Measurements from ENCODE around the gene ERGIC1. TPM values are rescaled to one million over a fixed set of nuclear protein-coding genes. Genes with fewer than 3 reads are reported as not detected.

Gene ERGIC1
- total and polyA plus RNA-seq, 2 of the 13 experiments (the other 11 are each of a cell fraction or from before 2014, with no cell fraction given), result 78.5 to 184 TPM

DNA sequence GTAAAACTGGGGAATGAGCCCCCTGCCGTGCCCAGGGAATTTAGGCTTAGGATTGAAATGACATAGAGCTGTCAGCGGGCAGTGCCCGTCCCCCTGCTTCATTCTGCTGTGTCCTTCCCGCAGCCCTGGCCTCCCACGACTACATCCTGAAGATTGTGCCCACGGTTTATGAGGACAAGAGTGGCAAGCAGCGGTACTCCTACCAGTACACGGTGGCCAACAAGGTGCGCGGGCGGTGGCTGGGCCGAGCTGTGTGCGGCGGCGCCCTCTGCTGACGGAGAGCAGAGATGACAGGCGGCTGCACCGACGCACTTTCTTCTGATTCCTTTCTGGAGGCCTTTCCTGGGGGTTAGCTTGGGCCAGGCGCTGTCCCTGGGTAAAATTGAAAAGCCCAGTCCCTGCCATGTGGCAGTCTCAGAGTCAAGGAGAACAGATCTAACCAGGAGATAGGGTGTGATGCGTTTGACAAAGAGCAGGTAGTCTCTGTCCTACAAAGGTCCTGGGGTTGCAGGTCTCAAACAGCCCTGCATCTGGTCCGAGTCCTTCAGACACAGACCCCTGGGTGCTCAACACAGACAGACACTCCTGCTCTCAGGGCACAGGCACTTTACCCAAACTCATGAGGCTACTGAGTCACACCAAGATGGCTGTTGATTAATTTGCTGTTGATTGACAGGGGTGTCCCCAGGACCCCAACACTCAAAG lies 98.4 kb downstream of the ERGIC1 start (continued):
- TF ChIP-seq, protein P1, sequence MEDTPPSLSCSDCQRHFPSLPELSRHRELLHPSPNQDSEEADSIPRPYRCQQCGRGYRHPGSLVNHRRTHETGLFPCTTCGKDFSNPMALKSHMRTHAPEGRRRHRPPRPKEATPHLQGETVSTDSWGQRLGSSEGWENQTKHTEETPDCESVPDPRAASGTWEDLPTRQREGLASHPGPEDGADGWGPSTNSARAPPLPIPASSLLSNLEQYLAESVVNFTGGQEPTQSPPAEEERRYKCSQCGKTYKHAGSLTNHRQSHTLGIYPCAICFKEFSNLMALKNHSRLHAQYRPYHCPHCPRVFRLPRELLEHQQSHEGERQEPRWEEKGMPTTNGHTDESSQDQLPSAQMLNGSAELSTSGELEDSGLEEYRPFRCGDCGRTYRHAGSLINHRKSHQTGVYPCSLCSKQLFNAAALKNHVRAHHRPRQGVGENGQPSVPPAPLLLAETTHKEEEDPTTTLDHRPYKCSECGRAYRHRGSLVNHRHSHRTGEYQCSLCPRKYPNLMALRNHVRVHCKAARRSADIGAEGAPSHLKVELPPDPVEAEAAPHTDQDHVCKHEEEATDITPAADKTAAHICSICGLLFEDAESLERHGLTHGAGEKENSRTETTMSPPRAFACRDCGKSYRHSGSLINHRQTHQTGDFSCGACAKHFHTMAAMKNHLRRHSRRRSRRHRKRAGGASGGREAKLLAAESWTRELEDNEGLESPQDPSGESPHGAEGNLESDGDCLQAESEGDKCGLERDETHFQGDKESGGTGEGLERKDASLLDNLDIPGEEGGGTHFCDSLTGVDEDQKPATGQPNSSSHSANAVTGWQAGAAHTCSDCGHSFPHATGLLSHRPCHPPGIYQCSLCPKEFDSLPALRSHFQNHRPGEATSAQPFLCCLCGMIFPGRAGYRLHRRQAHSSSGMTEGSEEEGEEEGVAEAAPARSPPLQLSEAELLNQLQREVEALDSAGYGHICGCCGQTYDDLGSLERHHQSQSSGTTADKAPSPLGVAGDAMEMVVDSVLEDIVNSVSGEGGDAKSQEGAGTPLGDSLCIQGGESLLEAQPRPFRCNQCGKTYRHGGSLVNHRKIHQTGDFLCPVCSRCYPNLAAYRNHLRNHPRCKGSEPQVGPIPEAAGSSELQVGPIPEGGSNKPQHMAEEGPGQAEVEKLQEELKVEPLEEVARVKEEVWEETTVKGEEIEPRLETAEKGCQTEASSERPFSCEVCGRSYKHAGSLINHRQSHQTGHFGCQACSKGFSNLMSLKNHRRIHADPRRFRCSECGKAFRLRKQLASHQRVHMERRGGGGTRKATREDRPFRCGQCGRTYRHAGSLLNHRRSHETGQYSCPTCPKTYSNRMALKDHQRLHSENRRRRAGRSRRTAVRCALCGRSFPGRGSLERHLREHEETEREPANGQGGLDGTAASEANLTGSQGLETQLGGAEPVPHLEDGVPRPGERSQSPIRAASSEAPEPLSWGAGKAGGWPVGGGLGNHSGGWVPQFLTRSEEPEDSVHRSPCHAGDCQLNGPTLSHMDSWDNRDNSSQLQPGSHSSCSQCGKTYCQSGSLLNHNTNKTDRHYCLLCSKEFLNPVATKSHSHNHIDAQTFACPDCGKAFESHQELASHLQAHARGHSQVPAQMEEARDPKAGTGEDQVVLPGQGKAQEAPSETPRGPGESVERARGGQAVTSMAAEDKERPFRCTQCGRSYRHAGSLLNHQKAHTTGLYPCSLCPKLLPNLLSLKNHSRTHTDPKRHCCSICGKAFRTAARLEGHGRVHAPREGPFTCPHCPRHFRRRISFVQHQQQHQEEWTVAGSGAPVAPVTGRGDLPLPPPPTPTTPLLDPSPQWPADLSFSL (CRISPR knock-in tag; IDR thresholded peaks at IDR 0.05), result no peak
- TF ChIP-seq POLR2AphosphoS5 (IDR thresholded peaks at IDR 0.05; ENCODE audit: low read depth, low read length) (no peak), JDP2 (CRISPR knock-in tag; IDR thresholded peaks at IDR 0.05; ENCODE audit: borderline replicate concordance) (no peak), ZNF747 (CRISPR knock-in tag; IDR thresholded peaks at IDR 0.05; ENCODE audit: borderline replicate concordance) (0 out of 2 replicates have a peak, but pooled peaks have one; percentile 54), ZFP90 (CRISPR knock-in tag; IDR thresholded peaks at IDR 0.05; ENCODE audit: borderline replicate concordance) (no peak), WIZ (CRISPR knock-in tag; IDR thresholded peaks at IDR 0.05) (no peak), MATR3 (CRISPR knock-in tag; IDR thresholded peaks at IDR 0.05) (no peak), ZNF121 (CRISPR knock-in tag; IDR thresholded peaks at IDR 0.05) (no peak), ISL2 (CRISPR knock-in tag; IDR thresholded peaks at IDR 0.05) (no peak), YY1 (IDR thresholded peaks at IDR 0.05; ENCODE audit: insufficient read depth, insufficient replicate concordance, low read depth, low read length) (peak; percentile 24), AGO2 (optimal IDR thresholded peaks at IDR 0.05; ENCODE audit: low read depth, low read length) (peak; percentile 63)
- TF ChIP-seq, protein P2, sequence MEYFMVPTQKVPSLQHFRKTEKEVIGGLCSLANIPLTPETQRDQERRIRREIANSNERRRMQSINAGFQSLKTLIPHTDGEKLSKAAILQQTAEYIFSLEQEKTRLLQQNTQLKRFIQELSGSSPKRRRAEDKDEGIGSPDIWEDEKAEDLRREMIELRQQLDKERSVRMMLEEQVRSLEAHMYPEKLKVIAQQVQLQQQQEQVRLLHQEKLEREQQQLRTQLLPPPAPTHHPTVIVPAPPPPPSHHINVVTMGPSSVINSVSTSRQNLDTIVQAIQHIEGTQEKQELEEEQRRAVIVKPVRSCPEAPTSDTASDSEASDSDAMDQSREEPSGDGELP (IDR thresholded peaks at IDR 0.05; ENCODE audit: borderline replicate concordance, low read depth), result no peak
- TF ChIP-seq, protein P3, sequence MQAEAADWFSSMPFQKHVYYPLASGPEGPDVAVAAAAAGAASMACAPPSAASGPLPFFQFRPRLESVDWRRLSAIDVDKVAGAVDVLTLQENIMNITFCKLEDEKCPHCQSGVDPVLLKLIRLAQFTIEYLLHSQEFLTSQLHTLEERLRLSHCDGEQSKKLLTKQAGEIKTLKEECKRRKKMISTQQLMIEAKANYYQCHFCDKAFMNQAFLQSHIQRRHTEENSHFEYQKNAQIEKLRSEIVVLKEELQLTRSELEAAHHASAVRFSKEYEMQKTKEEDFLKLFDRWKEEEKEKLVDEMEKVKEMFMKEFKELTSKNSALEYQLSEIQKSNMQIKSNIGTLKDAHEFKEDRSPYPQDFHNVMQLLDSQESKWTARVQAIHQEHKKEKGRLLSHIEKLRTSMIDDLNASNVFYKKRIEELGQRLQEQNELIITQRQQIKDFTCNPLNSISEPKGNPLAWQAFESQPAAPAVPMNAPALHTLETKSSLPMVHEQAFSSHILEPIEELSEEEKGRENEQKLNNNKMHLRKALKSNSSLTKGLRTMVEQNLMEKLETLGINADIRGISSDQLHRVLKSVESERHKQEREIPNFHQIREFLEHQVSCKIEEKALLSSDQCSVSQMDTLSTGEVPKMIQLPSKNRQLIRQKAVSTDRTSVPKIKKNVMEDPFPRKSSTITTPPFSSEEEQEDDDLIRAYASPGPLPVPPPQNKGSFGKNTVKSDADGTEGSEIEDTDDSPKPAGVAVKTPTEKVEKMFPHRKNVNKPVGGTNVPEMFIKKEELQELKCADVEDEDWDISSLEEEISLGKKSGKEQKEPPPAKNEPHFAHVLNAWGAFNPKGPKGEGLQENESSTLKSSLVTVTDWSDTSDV (CRISPR knock-in tag; IDR thresholded peaks at IDR 0.05), result no peak
- TF ChIP-seq, protein P4, sequence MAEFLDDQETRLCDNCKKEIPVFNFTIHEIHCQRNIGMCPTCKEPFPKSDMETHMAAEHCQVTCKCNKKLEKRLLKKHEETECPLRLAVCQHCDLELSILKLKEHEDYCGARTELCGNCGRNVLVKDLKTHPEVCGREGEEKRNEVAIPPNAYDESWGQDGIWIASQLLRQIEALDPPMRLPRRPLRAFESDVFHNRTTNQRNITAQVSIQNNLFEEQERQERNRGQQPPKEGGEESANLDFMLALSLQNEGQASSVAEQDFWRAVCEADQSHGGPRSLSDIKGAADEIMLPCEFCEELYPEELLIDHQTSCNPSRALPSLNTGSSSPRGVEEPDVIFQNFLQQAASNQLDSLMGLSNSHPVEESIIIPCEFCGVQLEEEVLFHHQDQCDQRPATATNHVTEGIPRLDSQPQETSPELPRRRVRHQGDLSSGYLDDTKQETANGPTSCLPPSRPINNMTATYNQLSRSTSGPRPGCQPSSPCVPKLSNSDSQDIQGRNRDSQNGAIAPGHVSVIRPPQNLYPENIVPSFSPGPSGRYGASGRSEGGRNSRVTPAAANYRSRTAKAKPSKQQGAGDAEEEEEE (CRISPR knock-in tag; IDR thresholded peaks at IDR 0.05; ENCODE audit: borderline replicate concordance), result no peak
- TF ChIP-seq, protein P5, sequence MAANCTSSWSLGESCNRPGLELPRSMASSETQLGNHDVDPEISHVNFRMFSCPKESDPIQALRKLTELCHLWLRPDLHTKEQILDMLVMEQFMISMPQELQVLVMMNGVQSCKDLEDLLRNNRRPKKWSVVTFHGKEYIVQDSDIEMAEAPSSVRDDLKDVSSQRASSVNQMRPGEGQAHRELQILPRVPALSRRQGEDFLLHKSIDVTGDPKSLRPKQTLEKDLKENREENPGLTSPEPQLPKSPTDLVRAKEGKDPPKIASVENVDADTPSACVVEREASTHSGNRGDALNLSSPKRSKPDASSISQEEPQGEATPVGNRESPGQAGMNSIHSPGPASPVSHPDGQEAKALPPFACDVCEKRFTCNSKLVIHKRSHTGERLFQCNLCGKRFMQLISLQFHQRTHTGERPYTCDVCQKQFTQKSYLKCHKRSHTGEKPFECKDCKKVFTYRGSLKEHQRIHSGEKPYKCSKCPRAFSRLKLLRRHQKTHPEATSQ (CRISPR knock-in tag; IDR thresholded peaks at IDR 0.05; ENCODE audit: borderline replicate concordance), result no peak
